Vagina (tissue), 2 donors: ENCODE data around the gene RAP1B. TPM values are rescaled to one million over a fixed set of nuclear protein-coding genes. Genes with fewer than 3 reads are reported as not detected.

Experiments
- DNase-seq, 2 donors: peaks; one replicate each; pipeline ENCODE4 v3.0.0-alpha.2; 2017; ENCODE audit errors: extremely low spot score in 2 of 2
- H3K27ac ChIP-seq: fragments of 200-600 bp; sonication (generic); one replicate; pipeline ENCODE4 v1.5.1; 2019
- H3K27me3 ChIP-seq: fragments of 200-600 bp; sonication (generic); one replicate; pipeline ENCODE4 v1.5.1; 2019
- H3K36me3 ChIP-seq, 2 donors: fragments of 200-600 bp; sonication (generic); one replicate each; pipeline ENCODE4 v1.5.1; 2017 to 2019
- H3K4me1 ChIP-seq: fragments of 200-600 bp; sonication (generic); one replicate; pipeline ENCODE4 v1.5.1; 2019
- H3K4me3 ChIP-seq, 2 donors: fragments of 200-600 bp; sonication (generic); 1 replicate in 1 of 2; 2 replicates in 1 of 2; pipeline ENCODE4 v1.5.1; 2016 to 2019
- H3K9me3 ChIP-seq: fragments of 200-600 bp; sonication (generic); one replicate; pipeline ENCODE4 v1.5.1; 2019
- CTCF ChIP-seq, 3 experiments: fragments of 450-650 bp in 2 of 3; fragments of 200-600 bp in 1 of 3; sonication (generic) in 1 of 3; IDR thresholded peaks; one replicate each; pipeline ENCODE4 v1.5.1; 2017 to 2019; ENCODE audit warnings: antibody characterized with exemption in 3 of 3, mild to moderate bottlenecking in 2 of 3, moderate library complexity in 2 of 3
- POLR2A ChIP-seq, 2 donors: fragments of 450-650 bp; IDR thresholded peaks; one replicate each; pipeline ENCODE4 v1.6.1; 2017; ENCODE audit warnings: antibody characterized with exemption in 2 of 2, mild to moderate bottlenecking in 2 of 2, moderate library complexity in 2 of 2
- POLR2AphosphoS5 ChIP-seq, 2 donors: sonication (generic); formaldehyde crosslinking; IDR thresholded peaks; one replicate each; pipeline ENCODE4 v1.9.0; 2017; ENCODE audit warnings: antibody characterized with exemption in 2 of 2, mild to moderate bottlenecking in 2 of 2, low read depth in 1 of 2; ENCODE audit not compliant: insufficient read depth in 1 of 2
- intact Hi-C: fragments of 100-400 bp; cut with DNase I; formaldehyde crosslinking; loops from one replicate; pipeline ENCODE4 v1.15.1; 2023
- total RNA-seq: library from RNA; depleted of rRNA; stranded (reverse); fragments of >200 nt; gene quantifications from one replicate; pipeline ENCODE4 v1.2.3, GENCODE V29; 2016

The RAP1B gene
- total RNA-seq, 1 donor from 2014 or later, result 169 TPM

GRCh38 chr12:68580911-68581310, 29.8 kb upstream of the RAP1B start:
- no peaks in the 10 kb centered on the region for H3K9me3 ChIP-seq
- no peak overlapping the region for H3K4me3 ChIP-seq
- no peaks in the 10 kb centered on the region for H3K27me3 ChIP-seq
- no peaks in the 10 kb centered on the region for H3K36me3 ChIP-seq
- TF ChIP-seq CTCF (IDR thresholded peaks at IDR 0.05) (no peak), POLR2AphosphoS5 (IDR thresholded peaks at IDR 0.05; ENCODE audit: insufficient read depth in 1 of 2, low read depth in 1 of 2) (no peak), POLR2A (IDR thresholded peaks at IDR 0.05) (no peak)
- intact Hi-C loops, result no loop called here
- DNase-seq, result no peak
- H3K4me1 ChIP-seq, result no peaks in the 10 kb centered on the region
- no peak overlapping the region for H3K27ac ChIP-seq

- intact Hi-C loops, result no loop called here
- Histone ChIP-seq H3K4me1 (no peaks in the 10 kb centered on the region), H3K4me3 (no peak overlapping the region), H3K36me3 (no peaks in the 10 kb centered on the region), H3K9me3 (no peaks in the 10 kb centered on the region), H3K27me3 (no peaks in the 10 kb centered on the region), H3K27ac (no peak overlapping the region)
- TF ChIP-seq POLR2AphosphoS5 (IDR thresholded peaks at IDR 0.05; ENCODE audit: insufficient read depth in 1 of 2, low read depth in 1 of 2), result no peak
- TF ChIP-seq POLR2A (IDR thresholded peaks at IDR 0.05), result no peak
- TF ChIP-seq CTCF (IDR thresholded peaks at IDR 0.05), result no peak
- DNase-seq, result no peak
Observed at GRCh38 chr12:68581926-68582325, 28.8 kb upstream of the RAP1B start.

GRCh38 chr12:68585966-68586365, 24.7 kb upstream of the RAP1B start:
- intact Hi-C loops, result no loop called here
- H3K36me3 ChIP-seq, result no peaks in the 10 kb centered on the region
- no peak overlapping the region for H3K27ac ChIP-seq
- no peak for DNase-seq
- TF ChIP-seq POLR2A (IDR thresholded peaks at IDR 0.05), result no peak
- no peak for TF ChIP-seq CTCF (IDR thresholded peaks at IDR 0.05)
- no peak for TF ChIP-seq POLR2AphosphoS5 (IDR thresholded peaks at IDR 0.05; ENCODE audit: insufficient read depth in 1 of 2, low read depth in 1 of 2)
- no peaks in the 10 kb centered on the region for H3K27me3 ChIP-seq
- H3K4me3 ChIP-seq, result no peak overlapping the region
- H3K9me3 ChIP-seq, result peaks cover 12% of the 10 kb centered on the region
- H3K4me1 ChIP-seq, result no peaks in the 10 kb centered on the region

- Histone ChIP-seq H3K9me3 (peaks cover 12% of the 10 kb centered on the region), H3K36me3 (no peaks in the 10 kb centered on the region), H3K27ac (no peak overlapping the region), H3K27me3 (no peaks in the 10 kb centered on the region), H3K4me1 (no peaks in the 10 kb centered on the region), H3K4me3 (no peak overlapping the region)
- intact Hi-C loops, result no loop called here
- DNase-seq, result no peak
- TF ChIP-seq POLR2AphosphoS5 (IDR thresholded peaks at IDR 0.05; ENCODE audit: insufficient read depth in 1 of 2, low read depth in 1 of 2), result no peak
- TF ChIP-seq CTCF (IDR thresholded peaks at IDR 0.05), result no peak
- TF ChIP-seq POLR2A (IDR thresholded peaks at IDR 0.05), result no peak
Observed at GRCh38 chr12:68587448-68587873, 23.2 kb upstream of the RAP1B start.

- intact Hi-C loops, result no loop called here
- H3K27me3 ChIP-seq, result no peaks in the 10 kb centered on the region
- no peak for DNase-seq
- no peaks in the 10 kb centered on the region for H3K36me3 ChIP-seq
- peaks cover 12% of the 10 kb centered on the region for H3K9me3 ChIP-seq
- no peaks in the 10 kb centered on the region for H3K4me1 ChIP-seq
- no peak overlapping the region for H3K27ac ChIP-seq
- TF ChIP-seq POLR2A (IDR thresholded peaks at IDR 0.05) (no peak), POLR2AphosphoS5 (IDR thresholded peaks at IDR 0.05; ENCODE audit: insufficient read depth in 1 of 2, low read depth in 1 of 2) (no peak), CTCF (IDR thresholded peaks at IDR 0.05) (no peak)
- H3K4me3 ChIP-seq, result no peak overlapping the region
Observed at GRCh38 chr12:68589194-68589593, 21.5 kb upstream of the RAP1B start.
